Spleen (tissue), 7 donors: Measurements from ENCODE around the gene ZMIZ2.

Experiments used
- POLR2A ChIP-seq, 3 donors: fragments of 450-650 bp; IDR thresholded peaks; one replicate each; pipeline ENCODE4 v1.5.1; 2017; ENCODE audit warnings: antibody characterized with exemption in 3 of 3, mild to moderate bottlenecking in 1 of 3
- TF ChIP-seq, protein P1 (sequence below), 11 experiments: fragments of 200-600 bp in 7 of 11; fragments of 450-650 bp in 4 of 11; sonication (generic) in 4 of 11; IDR thresholded peaks in 8 of 11; conservative IDR thresholded peaks in 3 of 11; 1 replicate in 7 of 11; 2 replicates in 4 of 11; pipeline versions ENCODE4 v1.4.0 to v1.8.0; 2016 to 2021; ENCODE audit warnings: antibody characterized with exemption in 11 of 11, inconsistent platforms in 4 of 11, mild to moderate bottlenecking in 1 of 11
- donor health status: DM: no; HTN: no; CAD: no; lungs with moderate emphysema.
- donor health status: DM: no; HTN: no; CAD: no.
- donor health status: DM: no; HTN: no; CAD: no.

DNA sequence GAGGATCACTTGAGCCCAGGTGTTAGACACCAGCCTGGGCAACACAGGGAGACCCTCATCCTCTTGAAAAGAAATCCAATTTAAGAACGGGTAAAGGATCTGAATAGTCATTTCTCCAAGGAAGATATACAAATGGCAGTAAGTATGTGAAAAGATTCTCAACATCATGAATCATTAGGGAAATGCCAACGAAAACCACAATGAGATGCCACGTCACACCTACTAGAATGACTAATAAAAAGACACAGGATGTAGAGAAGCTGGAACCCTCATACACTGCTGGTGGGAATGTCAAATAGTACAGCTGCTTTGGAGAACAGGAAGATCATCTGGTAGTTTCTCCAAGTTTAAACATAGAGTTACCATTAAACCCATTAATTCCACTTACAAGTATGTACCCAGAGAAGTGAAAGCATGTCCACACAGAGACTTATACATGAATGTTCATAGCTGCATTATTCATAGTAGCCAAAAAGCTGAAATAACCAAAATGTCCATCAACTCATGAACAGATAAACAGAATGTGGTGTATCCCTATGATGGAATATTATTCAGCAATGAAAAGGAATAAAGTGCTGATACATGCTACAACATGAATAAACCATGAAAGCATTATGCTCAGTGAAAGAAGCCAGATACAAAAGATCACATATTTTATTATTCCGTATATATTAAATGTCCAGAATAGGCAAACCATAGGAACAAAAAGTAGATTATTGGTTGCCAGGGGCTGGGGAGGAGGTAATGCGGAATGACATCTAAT is 13.1 kb upstream of the ZMIZ2 start:
- no peak for TF ChIP-seq POLR2A (IDR thresholded peaks at IDR 0.05)
- TF ChIP-seq, protein P1, sequence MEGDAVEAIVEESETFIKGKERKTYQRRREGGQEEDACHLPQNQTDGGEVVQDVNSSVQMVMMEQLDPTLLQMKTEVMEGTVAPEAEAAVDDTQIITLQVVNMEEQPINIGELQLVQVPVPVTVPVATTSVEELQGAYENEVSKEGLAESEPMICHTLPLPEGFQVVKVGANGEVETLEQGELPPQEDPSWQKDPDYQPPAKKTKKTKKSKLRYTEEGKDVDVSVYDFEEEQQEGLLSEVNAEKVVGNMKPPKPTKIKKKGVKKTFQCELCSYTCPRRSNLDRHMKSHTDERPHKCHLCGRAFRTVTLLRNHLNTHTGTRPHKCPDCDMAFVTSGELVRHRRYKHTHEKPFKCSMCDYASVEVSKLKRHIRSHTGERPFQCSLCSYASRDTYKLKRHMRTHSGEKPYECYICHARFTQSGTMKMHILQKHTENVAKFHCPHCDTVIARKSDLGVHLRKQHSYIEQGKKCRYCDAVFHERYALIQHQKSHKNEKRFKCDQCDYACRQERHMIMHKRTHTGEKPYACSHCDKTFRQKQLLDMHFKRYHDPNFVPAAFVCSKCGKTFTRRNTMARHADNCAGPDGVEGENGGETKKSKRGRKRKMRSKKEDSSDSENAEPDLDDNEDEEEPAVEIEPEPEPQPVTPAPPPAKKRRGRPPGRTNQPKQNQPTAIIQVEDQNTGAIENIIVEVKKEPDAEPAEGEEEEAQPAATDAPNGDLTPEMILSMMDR (IDR thresholded peaks at IDR 0.05 in 8 of 11, conservative IDR thresholded peaks at IDR 0.05 in 3 of 11): no peak
